ENCODE results near the gene RALGPS1.

Gene RALGPS1

DNA sequence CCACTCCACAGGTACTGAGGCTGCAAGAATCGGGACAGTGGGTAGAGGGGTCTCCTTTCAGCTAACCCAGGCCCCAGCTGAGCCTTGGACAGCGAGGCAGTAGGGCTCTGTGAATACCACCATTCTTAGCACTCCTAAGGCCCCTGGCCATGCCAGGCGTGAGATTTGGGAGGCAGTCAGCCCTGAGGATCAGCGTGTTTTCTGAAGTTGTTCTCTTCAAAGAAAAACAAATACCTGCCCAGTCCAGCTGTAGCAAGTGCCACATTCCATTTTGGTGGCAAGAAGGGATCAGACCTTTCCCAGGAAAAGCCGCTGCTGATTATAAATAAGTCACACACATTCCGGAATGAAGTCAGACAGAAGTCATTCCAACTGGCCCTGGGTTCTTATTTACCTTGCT lies 47.8 kb downstream of the RALGPS1 start:
- POLR2A ChIA-PET: no interaction called here
- Histone ChIP-seq H3K27ac (ENCODE audit: extremely low read depth, low read depth, low read length) (no peak overlapping the region), H3K36me3 (ENCODE audit: control insufficient read depth in 2 of 2, insufficient read depth in 1 of 2, low read length in 2 of 2) (no peaks in the 10 kb centered on the region), H3K9me3 (ENCODE audit: control insufficient read depth, insufficient read depth, low read depth, low read length) (no peaks in the 10 kb centered on the region), H3K4me3 (ENCODE audit: low read depth, low read length) (no peak overlapping the region), H3K4me1 (ENCODE audit: control insufficient read depth, insufficient read depth, low read length) (no peaks in the 10 kb centered on the region; the same call in 1 of the 2 replicates)
- CTCF ChIA-PET: interaction anchor here (1.2 to 1.8 kb wide), 2 partner anchors 22 to 237 kb away, joined by 5 to 11 read pairs; no protein-coding TSS in a partner anchor
- TF ChIP-seq ZNF585B (tag by site-specific recombination; IDR thresholded peaks at IDR 0.05) (no peak), ZNF660 (tag by site-specific recombination; IDR thresholded peaks at IDR 0.05) (no peak), ZNF184 (tag by site-specific recombination; IDR thresholded peaks at IDR 0.05) (no peak), ZNF223 (tag by site-specific recombination; IDR thresholded peaks at IDR 0.05) (no peak), ZIC2 (tag by site-specific recombination; IDR thresholded peaks at IDR 0.05) (no peak), ZNF112 (tag by site-specific recombination; IDR thresholded peaks at IDR 0.05) (no peak), TRIM28 (IDR thresholded peaks at IDR 0.05; ENCODE audit: borderline replicate concordance, low read length) (no peak), ZNF202 (tag by site-specific recombination; IDR thresholded peaks at IDR 0.05; ENCODE audit: borderline replicate concordance) (no peak), ZNF610 (tag by site-specific recombination; IDR thresholded peaks at IDR 0.05; ENCODE audit: borderline replicate concordance) (no peak), ZNF140 (tag by site-specific recombination; IDR thresholded peaks at IDR 0.05) (no peak)

DNA sequence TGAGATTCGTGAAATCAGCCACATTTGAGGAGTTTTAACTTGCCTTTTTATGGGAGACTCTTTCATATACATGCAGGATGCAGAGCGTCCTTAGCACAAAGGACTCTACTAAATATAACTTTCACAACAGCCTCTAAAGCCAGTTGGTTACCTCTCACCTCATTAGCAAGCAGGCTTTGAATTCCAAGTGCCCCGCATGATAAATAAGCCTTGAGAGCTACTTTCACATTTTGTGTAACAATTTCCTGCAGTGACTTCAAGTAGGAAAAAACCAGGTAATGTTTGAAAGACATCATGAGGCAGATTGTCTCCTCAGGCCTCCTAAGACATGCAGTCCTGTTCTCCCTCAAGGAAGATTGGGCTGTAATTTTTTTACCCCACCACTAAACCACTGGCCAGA lies 50.5 kb downstream of the RALGPS1 start:
- Histone ChIP-seq H3K4me3 (ENCODE audit: low read depth, low read length) (no peak overlapping the region), H3K4me1 (ENCODE audit: control insufficient read depth, insufficient read depth, low read length) (no peaks in the 10 kb centered on the region), H3K9me3 (ENCODE audit: control insufficient read depth, insufficient read depth, low read depth, low read length) (no peaks in the 10 kb centered on the region), H3K27ac (ENCODE audit: extremely low read depth, low read depth, low read length) (no peak overlapping the region), H3K36me3 (ENCODE audit: control insufficient read depth in 2 of 2, insufficient read depth in 1 of 2, low read length in 2 of 2) (no peaks in the 10 kb centered on the region)
- POLR2A ChIA-PET: no interaction called here
- CTCF ChIA-PET: interaction anchor here (0.7 to 5.3 kb wide), 21 partner anchors 8 to 463 kb away, joined by 3 to 70 read pairs (median 6); partner anchors contain the start of gene RALGPS1
- TF ChIP-seq, protein P1, sequence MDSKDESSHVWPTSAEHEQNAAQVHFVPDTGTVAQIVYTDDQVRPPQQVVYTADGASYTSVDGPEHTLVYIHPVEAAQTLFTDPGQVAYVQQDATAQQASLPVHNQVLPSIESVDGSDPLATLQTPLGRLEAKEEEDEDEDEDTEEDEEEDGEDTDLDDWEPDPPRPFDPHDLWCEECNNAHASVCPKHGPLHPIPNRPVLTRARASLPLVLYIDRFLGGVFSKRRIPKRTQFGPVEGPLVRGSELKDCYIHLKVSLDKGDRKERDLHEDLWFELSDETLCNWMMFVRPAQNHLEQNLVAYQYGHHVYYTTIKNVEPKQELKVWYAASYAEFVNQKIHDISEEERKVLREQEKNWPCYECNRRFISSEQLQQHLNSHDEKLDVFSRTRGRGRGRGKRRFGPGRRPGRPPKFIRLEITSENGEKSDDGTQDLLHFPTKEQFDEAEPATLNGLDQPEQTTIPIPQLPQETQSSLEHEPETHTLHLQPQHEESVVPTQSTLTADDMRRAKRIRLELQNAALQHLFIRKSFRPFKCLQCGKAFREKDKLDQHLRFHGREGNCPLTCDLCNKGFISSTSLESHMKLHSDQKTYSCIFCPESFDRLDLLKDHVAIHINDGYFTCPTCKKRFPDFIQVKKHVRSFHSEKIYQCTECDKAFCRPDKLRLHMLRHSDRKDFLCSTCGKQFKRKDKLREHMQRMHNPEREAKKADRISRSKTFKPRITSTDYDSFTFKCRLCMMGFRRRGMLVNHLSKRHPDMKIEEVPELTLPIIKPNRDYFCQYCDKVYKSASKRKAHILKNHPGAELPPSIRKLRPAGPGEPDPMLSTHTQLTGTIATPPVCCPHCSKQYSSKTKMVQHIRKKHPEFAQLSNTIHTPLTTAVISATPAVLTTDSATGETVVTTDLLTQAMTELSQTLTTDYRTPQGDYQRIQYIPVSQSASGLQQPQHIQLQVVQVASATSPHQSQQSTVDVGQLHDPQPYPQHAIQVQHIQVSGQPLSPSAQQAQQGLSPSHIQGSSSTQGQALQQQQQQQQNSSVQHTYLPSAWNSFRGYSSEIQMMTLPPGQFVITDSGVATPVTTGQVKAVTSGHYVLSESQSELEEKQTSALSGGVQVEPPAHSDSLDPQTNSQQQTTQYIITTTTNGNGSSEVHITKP (tag by site-specific recombination; IDR thresholded peaks at IDR 0.05): no peak
- TF ChIP-seq ZNF548 (tag by site-specific recombination; IDR thresholded peaks at IDR 0.05) (no peak), ZNF561 (tag by site-specific recombination; IDR thresholded peaks at IDR 0.05; ENCODE audit: borderline replicate concordance) (no peak), ZNF843 (tag by site-specific recombination; IDR thresholded peaks at IDR 0.05) (no peak), ZNF138 (tag by site-specific recombination; IDR thresholded peaks at IDR 0.05; ENCODE audit: borderline replicate concordance) (no peak), ZNF558 (tag by site-specific recombination; IDR thresholded peaks at IDR 0.05) (no peak), ZNF670 (tag by site-specific recombination; IDR thresholded peaks at IDR 0.05; ENCODE audit: low read depth) (no peak), MYNN (tag by site-specific recombination; IDR thresholded peaks at IDR 0.05; ENCODE audit: borderline replicate concordance) (no peak), ZIC2 (tag by site-specific recombination; IDR thresholded peaks at IDR 0.05) (no peak), ZNF391 (tag by site-specific recombination; IDR thresholded peaks at IDR 0.05; ENCODE audit: borderline replicate concordance, low read depth) (no peak), ZNF571 (tag by site-specific recombination; IDR thresholded peaks at IDR 0.05) (no peak)
- TF ChIP-seq, protein P2, sequence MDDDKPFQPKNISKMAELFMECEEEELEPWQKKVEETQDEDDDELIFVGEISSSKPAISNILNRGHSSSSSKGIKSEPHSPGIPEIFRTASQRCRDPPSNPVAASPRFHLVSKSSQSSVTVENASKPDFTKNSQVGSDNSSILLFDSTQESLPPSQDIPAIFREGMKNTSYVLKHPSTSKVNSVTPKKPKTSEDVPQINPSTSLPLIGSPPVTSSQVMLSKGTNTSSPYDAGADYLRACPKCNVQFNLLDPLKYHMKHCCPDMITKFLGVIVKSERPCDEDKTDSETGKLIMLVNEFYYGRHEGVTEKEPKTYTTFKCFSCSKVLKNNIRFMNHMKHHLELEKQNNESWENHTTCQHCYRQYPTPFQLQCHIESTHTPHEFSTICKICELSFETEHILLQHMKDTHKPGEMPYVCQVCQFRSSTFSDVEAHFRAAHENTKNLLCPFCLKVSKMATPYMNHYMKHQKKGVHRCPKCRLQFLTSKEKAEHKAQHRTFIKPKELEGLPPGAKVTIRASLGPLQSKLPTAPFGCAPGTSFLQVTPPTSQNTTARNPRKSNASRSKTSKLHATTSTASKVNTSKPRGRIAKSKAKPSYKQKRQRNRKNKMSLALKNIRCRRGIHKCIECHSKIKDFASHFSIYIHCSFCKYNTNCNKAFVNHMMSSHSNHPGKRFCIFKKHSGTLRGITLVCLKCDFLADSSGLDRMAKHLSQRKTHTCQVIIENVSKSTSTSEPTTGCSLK (tag by site-specific recombination; IDR thresholded peaks at IDR 0.05): no peak
- TF ChIP-seq, protein P3, sequence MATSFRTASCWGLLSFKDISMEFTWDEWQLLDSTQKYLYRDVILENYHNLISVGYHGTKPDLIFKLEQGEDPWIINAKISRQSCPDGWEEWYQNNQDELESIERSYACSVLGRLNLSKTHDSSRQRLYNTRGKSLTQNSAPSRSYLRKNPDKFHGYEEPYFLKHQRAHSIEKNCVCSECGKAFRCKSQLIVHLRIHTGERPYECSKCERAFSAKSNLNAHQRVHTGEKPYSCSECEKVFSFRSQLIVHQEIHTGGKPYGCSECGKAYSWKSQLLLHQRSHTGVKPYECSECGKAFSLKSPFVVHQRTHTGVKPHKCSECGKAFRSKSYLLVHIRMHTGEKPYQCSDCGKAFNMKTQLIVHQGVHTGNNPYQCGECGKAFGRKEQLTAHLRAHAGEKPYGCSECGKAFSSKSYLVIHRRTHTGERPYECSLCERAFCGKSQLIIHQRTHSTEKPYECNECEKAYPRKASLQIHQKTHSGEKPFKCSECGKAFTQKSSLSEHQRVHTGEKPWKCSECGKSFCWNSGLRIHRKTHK (tag by site-specific recombination; IDR thresholded peaks at IDR 0.05): no peak
